ENCODE results near the gene LSM5. TPM values are rescaled to one million over a fixed set of nuclear protein-coding genes. Genes with fewer than 3 reads are reported as not detected.

Gene LSM5
- total RNA-seq, 1 experiment from 2014 or later = 81.0 TPM

- no TSS peak for BruUV-seq (replicated peaks)
- H4K20me1 ChIP-seq (ENCODE audit: insufficient read depth) = no peaks in the 10 kb centered on the region
- H3K4me2 ChIP-seq (ENCODE audit: low read length) = no peak overlapping the region
- CTCF ChIA-PET = no interaction called here
- H3K9ac ChIP-seq (ENCODE audit: low read length) = no peak overlapping the region
- TF ChIP-seq ELF1 (IDR thresholded peaks at IDR 0.05; ENCODE audit: borderline replicate concordance, low read depth) (no peak), CEBPB (IDR thresholded peaks at IDR 0.05; ENCODE audit: low read depth) (no peak), YY1 (IDR thresholded peaks at IDR 0.05; ENCODE audit: extremely low read depth, insufficient replicate concordance, low read depth, low read length) (no peak), ZBTB33 (IDR thresholded peaks at IDR 0.05; ENCODE audit: extremely low read depth, insufficient replicate concordance, low read length) (no peak)
- no peak overlapping the region for H2AFZ ChIP-seq (ENCODE audit: low read depth, low read length, poor library complexity, severe bottlenecking)
- H3K9me2 ChIP-seq (ENCODE audit: insufficient read depth) = no peaks in the 10 kb centered on the region
- no peaks in the 10 kb centered on the region for H3K27me3 ChIP-seq (ENCODE audit: insufficient read depth, low read length)
- peaks cover 73% of the 10 kb centered on the region for H3K79me2 ChIP-seq (ENCODE audit: insufficient read depth, low read length)
- DNase-seq (ENCODE audit: low read depth, low spot score) (no peak), ATAC-seq (no peak)
- peaks cover 0 to 9% of the 10 kb centered on the region in 2 experiments; a peak in 2 of 4 replicates for H3K9me3 ChIP-seq (ENCODE audit: control insufficient read depth in 1 of 2, insufficient read depth in 1 of 2, low read depth in 1 of 2, low read length in 2 of 2)
- H3K4me1 ChIP-seq (ENCODE audit: control insufficient read depth in 1 of 2, insufficient read depth in 2 of 2, low read length in 2 of 2) = no peaks in the 10 kb centered on the region
- intact Hi-C loops (cut with micrococcal nuclease) = no loop called here
- RAD21 ChIA-PET (ENCODE audit: low non-redundant PET in 1 of 2, low total read pairs in 2 of 2, uncharacterized antibody in 2 of 2, unreplicated experiment in 2 of 2) = no interaction called here
- no peak overlapping the region for H3K4me3 ChIP-seq (replicated peaks in 1 of 2; ENCODE audit: low read depth in 1 of 2, low read length in 2 of 2)
- H3K27ac ChIP-seq (ENCODE audit: low read depth, low read length) = no peak overlapping the region
- POLR2A ChIA-PET = no interaction called here
- H3K36me3 ChIP-seq (ENCODE audit: control insufficient read depth in 1 of 2, insufficient read depth in 2 of 2, low read length in 2 of 2) = peaks cover 0 to 8% of the 10 kb centered on the region in 2 experiments; a peak in 1 of 4 replicates
Observed at GRCh38 chr7:32513210-32513609, 23.0 kb upstream of the LSM5 start.

GRCh38 chr7:32511791-32512190, 21.6 kb upstream of the LSM5 start:
- Histone ChIP-seq H3K4me2 (ENCODE audit: low read length) (no peak overlapping the region), H3K36me3 (ENCODE audit: control insufficient read depth in 1 of 2, insufficient read depth in 2 of 2, low read length in 2 of 2) (peaks cover 0 to 8% of the 10 kb centered on the region in 2 experiments; a peak in 1 of 4 replicates), H2AFZ (ENCODE audit: low read depth, low read length, poor library complexity, severe bottlenecking) (no peak overlapping the region), H3K9me3 (ENCODE audit: control insufficient read depth in 1 of 2, insufficient read depth in 1 of 2, low read depth in 1 of 2, low read length in 2 of 2) (no peaks in the 10 kb centered on the region; a peak in 1 of 4 replicates), H3K79me2 (ENCODE audit: insufficient read depth, low read length) (peaks cover 77% of the 10 kb centered on the region), H3K9me2 (ENCODE audit: insufficient read depth) (no peaks in the 10 kb centered on the region), H3K27ac (ENCODE audit: low read depth, low read length) (no peak overlapping the region), H3K27me3 (ENCODE audit: insufficient read depth, low read length) (no peaks in the 10 kb centered on the region), H3K9ac (ENCODE audit: low read length) (no peak overlapping the region), H4K20me1 (ENCODE audit: insufficient read depth) (no peaks in the 10 kb centered on the region), H3K4me1 (ENCODE audit: control insufficient read depth in 1 of 2, insufficient read depth in 2 of 2, low read length in 2 of 2) (no peaks in the 10 kb centered on the region), H3K4me3 (replicated peaks in 1 of 2; ENCODE audit: low read depth in 1 of 2, low read length in 2 of 2) (no peak overlapping the region)
- intact Hi-C loops (cut with micrococcal nuclease) = no loop called here
- DNase-seq (ENCODE audit: low read depth, low spot score) (no peak), ATAC-seq (no peak)
- ChIA-PET CTCF (no interaction called here), POLR2A (no interaction called here), RAD21 (ENCODE audit: low non-redundant PET in 1 of 2, low total read pairs in 2 of 2, uncharacterized antibody in 2 of 2, unreplicated experiment in 2 of 2) (no interaction called here)
- BruUV-seq (replicated peaks) = no TSS peak
- no peak for TF ChIP-seq RAD21 (IDR thresholded peaks at IDR 0.05; ENCODE audit: low read depth)
- 0 out of 2 replicates have a peak, but pooled peaks have one; percentile 16 for TF ChIP-seq POLR2AphosphoS5 (IDR thresholded peaks at IDR 0.05; ENCODE audit: low read depth, low read length)
- TF ChIP-seq TCF7L2 (IDR thresholded peaks at IDR 0.05; ENCODE audit: borderline replicate concordance, extremely low read depth, insufficient read depth, insufficient read length) = no peak
- no peak for TF ChIP-seq CEBPB (IDR thresholded peaks at IDR 0.05; ENCODE audit: low read depth)

All from HCT116 (cell line).